ENCODE data around the gene CDX1. TPM values are rescaled to one million over a fixed set of nuclear protein-coding genes. Genes with fewer than 3 reads are reported as not detected.

The CDX1 gene
- total RNA-seq, 2 donors from 2014 or later = not detected

DNA sequence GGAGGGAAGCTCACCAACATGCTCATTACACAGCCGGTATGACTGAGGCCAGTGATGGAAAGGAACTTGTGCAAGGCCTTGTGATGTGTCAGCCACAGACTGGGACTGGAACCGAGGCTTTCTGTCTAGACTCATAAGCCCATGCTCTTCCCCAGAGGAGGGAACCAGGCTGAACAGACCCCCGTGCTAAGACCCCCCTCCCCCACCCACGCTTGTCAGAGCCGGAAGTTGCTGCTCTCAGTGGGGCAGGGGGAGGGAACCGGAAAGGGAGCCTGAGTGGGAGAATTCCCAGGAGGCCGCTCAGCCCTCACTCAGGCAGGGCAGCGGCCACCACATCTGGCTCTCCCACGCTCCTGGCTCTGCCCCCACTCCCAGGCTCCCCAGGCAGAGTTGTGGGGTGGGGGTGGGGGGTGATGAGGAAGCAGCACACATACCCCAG, 6.8 kb upstream of the CDX1 start:
- 77 to 80% methylated on average over 1 to 9 of the region's 9 CpGs for WGBS, 2 experiments (ENCODE audit: insufficient coverage in 1 of 2, insufficient read length in 1 of 2)
- Histone ChIP-seq H3K27ac (ENCODE audit: low read depth, low read length) (no peak overlapping the region), H3K4me3 (ENCODE audit: low read length) (no peak overlapping the region), H3K9ac (ENCODE audit: extremely low read depth, low read length, poor library complexity, severe bottlenecking) (no peak overlapping the region), H3K4me1 (ENCODE audit: control insufficient read depth, insufficient read depth, low read length) (peaks cover 3% of the 10 kb centered on the region), H3K9me3 (ENCODE audit: control insufficient read depth, low read length) (no peaks in the 10 kb centered on the region), H3K36me3 (ENCODE audit: control insufficient read depth, insufficient read depth, low read length) (no peaks in the 10 kb centered on the region), H3K27me3 (ENCODE audit: control insufficient read depth, insufficient read depth, low read length, poor library complexity, severe bottlenecking) (peaks cover 6% of the 10 kb centered on the region)
- no peaks in the 10 kb centered on the region for H3K9me3 Mint-ChIP-seq
- no peak overlapping the region for H3K27ac Mint-ChIP-seq
- peaks cover 41% of the 10 kb centered on the region for H3K27me3 Mint-ChIP-seq (ENCODE audit: insufficient read depth)
- DNase-seq = no peak
- peaks cover 27% of the 10 kb centered on the region for H3K4me1 Mint-ChIP-seq
- TF ChIP-seq CTCF (conservative IDR thresholded peaks at IDR 0.05) = no peak
- H3K36me3 Mint-ChIP-seq (ENCODE audit: low read depth) = no peaks in the 10 kb centered on the region
- no peak overlapping the region for H3K4me3 Mint-ChIP-seq

DNA sequence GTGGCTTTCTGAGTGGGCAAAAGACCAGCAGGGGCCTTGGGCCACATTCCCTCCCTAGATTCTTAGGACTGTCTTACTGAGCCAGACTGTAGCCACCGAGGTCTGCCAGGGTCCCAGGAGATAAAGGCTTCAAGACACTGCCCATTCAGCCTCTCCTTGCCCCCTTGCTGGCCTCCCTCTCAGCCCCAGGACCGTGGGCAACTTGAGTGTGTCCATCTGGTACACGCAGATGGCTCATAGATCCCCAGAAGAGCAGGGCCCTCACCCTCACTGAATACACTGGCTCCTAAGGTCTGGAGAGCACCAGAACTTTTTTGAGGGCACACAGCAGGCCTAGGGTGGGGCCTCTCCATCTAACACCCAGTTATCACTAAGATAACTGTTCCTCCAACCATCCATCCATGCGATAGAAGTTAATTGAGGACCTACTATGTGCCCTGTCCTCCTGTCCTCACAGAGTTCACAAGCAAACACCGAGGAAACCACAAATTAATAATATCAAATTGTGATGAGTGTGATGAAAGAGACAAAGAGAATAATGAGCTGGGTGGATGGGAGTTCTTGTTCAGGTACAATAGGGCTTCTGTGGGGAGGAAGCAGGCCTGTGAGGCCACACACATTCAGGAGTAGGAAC, 6.0 kb upstream of the CDX1 start:
- no peak for DNase-seq
- no peak overlapping the region for H3K9ac ChIP-seq (ENCODE audit: extremely low read depth, low read length, poor library complexity, severe bottlenecking)
- TF ChIP-seq CTCF (conservative IDR thresholded peaks at IDR 0.05) = no peak
- Mint-ChIP-seq H3K9me3 (no peaks in the 10 kb centered on the region), H3K36me3 (ENCODE audit: low read depth) (no peaks in the 10 kb centered on the region), H3K4me3 (no peak overlapping the region), H3K27me3 (ENCODE audit: insufficient read depth) (peaks cover 49% of the 10 kb centered on the region), H3K4me1 (peaks cover 23% of the 10 kb centered on the region), H3K27ac (no peak overlapping the region)
- H3K27ac ChIP-seq (ENCODE audit: low read depth, low read length) = no peak overlapping the region
- no peaks in the 10 kb centered on the region for H3K4me1 ChIP-seq (ENCODE audit: control insufficient read depth, insufficient read depth, low read length)
- H3K9me3 ChIP-seq (ENCODE audit: control insufficient read depth, low read length) = no peaks in the 10 kb centered on the region
- no peak overlapping the region for H3K4me3 ChIP-seq (ENCODE audit: low read length)
- H3K36me3 ChIP-seq (ENCODE audit: control insufficient read depth, insufficient read depth, low read length) = no peaks in the 10 kb centered on the region
- peaks cover 14% of the 10 kb centered on the region for H3K27me3 ChIP-seq (ENCODE audit: control insufficient read depth, insufficient read depth, low read length, poor library complexity, severe bottlenecking)
- WGBS, 2 experiments (ENCODE audit: insufficient coverage in 1 of 2, insufficient read length in 1 of 2) = 87 to 100% methylated on average over 2 to 5 of the region's 5 CpGs

- 30 to 32% methylated on average over 12 to 14 of the region's 14 CpGs for WGBS, 2 experiments (ENCODE audit: insufficient coverage in 1 of 2, insufficient read length in 1 of 2)
- Histone ChIP-seq H3K36me3 (ENCODE audit: control insufficient read depth, insufficient read depth, low read length) (no peaks in the 10 kb centered on the region), H3K27me3 (ENCODE audit: control insufficient read depth, insufficient read depth, low read length, poor library complexity, severe bottlenecking) (peaks cover 23% of the 10 kb centered on the region), H3K9ac (ENCODE audit: extremely low read depth, low read length, poor library complexity, severe bottlenecking) (no peak overlapping the region), H3K4me1 (ENCODE audit: control insufficient read depth, insufficient read depth, low read length) (no peaks in the 10 kb centered on the region), H3K9me3 (ENCODE audit: control insufficient read depth, low read length) (no peaks in the 10 kb centered on the region), H3K4me3 (ENCODE audit: low read length) (no peak overlapping the region), H3K27ac (ENCODE audit: low read depth, low read length) (no peak overlapping the region)
- H3K4me3 Mint-ChIP-seq = no peak overlapping the region
- H3K36me3 Mint-ChIP-seq (ENCODE audit: low read depth) = no peaks in the 10 kb centered on the region
- TF ChIP-seq CTCF (conservative IDR thresholded peaks at IDR 0.05) = peak; percentile 82
- DNase-seq = peak; percentile 99
- no peak overlapping the region for H3K27ac Mint-ChIP-seq
- no peaks in the 10 kb centered on the region for H3K9me3 Mint-ChIP-seq
- H3K4me1 Mint-ChIP-seq = peaks cover 17% of the 10 kb centered on the region
- H3K27me3 Mint-ChIP-seq (ENCODE audit: insufficient read depth) = peaks cover 51% of the 10 kb centered on the region
Measured at GRCh38 chr5:150161242-150162141, 5.1 kb upstream of the CDX1 start.
